Measurements from ENCODE around the gene COL19A1. TPM values are rescaled to one million over a fixed set of nuclear protein-coding genes. Genes with fewer than 3 reads are reported as not detected.

Gene COL19A1
- total RNA-seq, 1 experiment from 2014 or later, result not detected

DNA sequence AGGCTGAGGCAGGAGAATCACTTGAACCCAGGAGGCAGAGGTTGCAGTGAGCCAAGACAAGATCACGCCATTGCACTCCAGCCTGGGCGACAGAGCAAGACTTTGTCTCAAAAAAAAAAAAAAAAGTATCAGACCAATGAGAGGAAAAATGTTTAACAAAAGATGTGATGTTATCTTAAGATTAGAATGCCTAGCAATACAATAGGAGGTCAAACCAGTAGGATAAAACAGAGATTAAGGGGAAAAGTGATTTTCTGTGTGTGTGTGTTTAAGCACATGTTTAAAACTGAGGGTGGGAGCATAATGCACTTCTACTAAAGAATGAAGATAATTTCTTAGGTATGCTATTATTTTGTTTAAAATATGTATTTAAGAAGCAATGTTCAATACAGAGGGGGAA is 17.9 kb downstream of the COL19A1 start:
- intact Hi-C loops (cut with micrococcal nuclease; ENCODE audit: unreplicated experiment), result no loop called here
- Histone ChIP-seq H3K27ac (ENCODE audit: low read length) (no peak overlapping the region), H3K4me1 (ENCODE audit: control insufficient read depth, insufficient read depth, low read length) (no peaks in the 10 kb centered on the region), H3K4me3 (ENCODE audit: low read depth in 2 of 2, low read length in 2 of 2) (no peak overlapping the region), H3K36me3 (ENCODE audit: control insufficient read depth, insufficient read depth, low read length) (no peaks in the 10 kb centered on the region), H3K27me3 (ENCODE audit: control insufficient read depth, insufficient read depth, low read length) (no peaks in the 10 kb centered on the region), H3K9me3 (ENCODE audit: control insufficient read depth, insufficient read depth, low read depth, low read length) (no peaks in the 10 kb centered on the region)
- POLR2A ChIA-PET, result no interaction called here
- TF ChIP-seq, protein P1, sequence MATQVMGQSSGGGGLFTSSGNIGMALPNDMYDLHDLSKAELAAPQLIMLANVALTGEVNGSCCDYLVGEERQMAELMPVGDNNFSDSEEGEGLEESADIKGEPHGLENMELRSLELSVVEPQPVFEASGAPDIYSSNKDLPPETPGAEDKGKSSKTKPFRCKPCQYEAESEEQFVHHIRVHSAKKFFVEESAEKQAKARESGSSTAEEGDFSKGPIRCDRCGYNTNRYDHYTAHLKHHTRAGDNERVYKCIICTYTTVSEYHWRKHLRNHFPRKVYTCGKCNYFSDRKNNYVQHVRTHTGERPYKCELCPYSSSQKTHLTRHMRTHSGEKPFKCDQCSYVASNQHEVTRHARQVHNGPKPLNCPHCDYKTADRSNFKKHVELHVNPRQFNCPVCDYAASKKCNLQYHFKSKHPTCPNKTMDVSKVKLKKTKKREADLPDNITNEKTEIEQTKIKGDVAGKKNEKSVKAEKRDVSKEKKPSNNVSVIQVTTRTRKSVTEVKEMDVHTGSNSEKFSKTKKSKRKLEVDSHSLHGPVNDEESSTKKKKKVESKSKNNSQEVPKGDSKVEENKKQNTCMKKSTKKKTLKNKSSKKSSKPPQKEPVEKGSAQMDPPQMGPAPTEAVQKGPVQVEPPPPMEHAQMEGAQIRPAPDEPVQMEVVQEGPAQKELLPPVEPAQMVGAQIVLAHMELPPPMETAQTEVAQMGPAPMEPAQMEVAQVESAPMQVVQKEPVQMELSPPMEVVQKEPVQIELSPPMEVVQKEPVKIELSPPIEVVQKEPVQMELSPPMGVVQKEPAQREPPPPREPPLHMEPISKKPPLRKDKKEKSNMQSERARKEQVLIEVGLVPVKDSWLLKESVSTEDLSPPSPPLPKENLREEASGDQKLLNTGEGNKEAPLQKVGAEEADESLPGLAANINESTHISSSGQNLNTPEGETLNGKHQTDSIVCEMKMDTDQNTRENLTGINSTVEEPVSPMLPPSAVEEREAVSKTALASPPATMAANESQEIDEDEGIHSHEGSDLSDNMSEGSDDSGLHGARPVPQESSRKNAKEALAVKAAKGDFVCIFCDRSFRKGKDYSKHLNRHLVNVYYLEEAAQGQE (IDR thresholded peaks at IDR 0.05; ENCODE audit: insufficient read depth in 1 of 2, low read depth in 2 of 2, low read length in 1 of 2), result no peak
- TF ChIP-seq TCF7L2 (IDR thresholded peaks at IDR 0.05; ENCODE audit: low read depth, low read length) (no peak), POLR2AphosphoS5 (IDR thresholded peaks at IDR 0.05; ENCODE audit: low read depth, low read length) (no peak), SIN3A (IDR thresholded peaks at IDR 0.05; ENCODE audit: borderline replicate concordance, insufficient read depth, low read depth, low read length) (no peak)
- TF ChIP-seq, protein P2, sequence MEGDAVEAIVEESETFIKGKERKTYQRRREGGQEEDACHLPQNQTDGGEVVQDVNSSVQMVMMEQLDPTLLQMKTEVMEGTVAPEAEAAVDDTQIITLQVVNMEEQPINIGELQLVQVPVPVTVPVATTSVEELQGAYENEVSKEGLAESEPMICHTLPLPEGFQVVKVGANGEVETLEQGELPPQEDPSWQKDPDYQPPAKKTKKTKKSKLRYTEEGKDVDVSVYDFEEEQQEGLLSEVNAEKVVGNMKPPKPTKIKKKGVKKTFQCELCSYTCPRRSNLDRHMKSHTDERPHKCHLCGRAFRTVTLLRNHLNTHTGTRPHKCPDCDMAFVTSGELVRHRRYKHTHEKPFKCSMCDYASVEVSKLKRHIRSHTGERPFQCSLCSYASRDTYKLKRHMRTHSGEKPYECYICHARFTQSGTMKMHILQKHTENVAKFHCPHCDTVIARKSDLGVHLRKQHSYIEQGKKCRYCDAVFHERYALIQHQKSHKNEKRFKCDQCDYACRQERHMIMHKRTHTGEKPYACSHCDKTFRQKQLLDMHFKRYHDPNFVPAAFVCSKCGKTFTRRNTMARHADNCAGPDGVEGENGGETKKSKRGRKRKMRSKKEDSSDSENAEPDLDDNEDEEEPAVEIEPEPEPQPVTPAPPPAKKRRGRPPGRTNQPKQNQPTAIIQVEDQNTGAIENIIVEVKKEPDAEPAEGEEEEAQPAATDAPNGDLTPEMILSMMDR (IDR thresholded peaks at IDR 0.05), result no peak
- in situ Hi-C loops (cut with HindIII; ENCODE audit: low pct_unique_long_range_greater_than_20kb, low sequenced_read_pairs), result no loop called here
- DNase-seq (ENCODE audit: low read depth, low spot score), result no peak
- CTCF ChIA-PET, result no interaction called here
- no peak for ATAC-seq
- BruUV-seq (replicated peaks), result no TSS peak

DNA sequence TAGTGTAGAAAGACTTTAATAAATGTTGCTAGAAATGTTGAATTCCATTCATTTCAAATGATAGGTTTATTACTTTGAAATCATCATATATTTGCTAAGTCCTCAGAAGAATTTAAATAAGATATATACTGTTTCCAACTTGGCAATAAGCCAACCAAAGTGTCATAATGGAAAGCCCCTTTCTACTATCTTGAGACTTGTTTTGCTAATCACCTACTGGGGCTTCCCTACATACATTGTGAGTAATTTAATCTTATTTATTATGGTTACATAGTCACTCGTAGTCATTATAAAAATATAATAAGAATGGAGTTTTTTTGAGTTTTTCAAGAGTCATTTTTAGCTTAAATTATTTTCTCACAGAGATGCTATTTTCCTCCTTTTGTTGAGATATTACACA is 20.7 kb downstream of the COL19A1 start:
- ChIA-PET CTCF (no interaction called here), POLR2A (no interaction called here)
- Histone ChIP-seq H3K27ac (ENCODE audit: low read length) (no peak overlapping the region), H3K4me3 (ENCODE audit: low read depth in 2 of 2, low read length in 2 of 2) (no peak overlapping the region), H3K9me3 (ENCODE audit: control insufficient read depth, insufficient read depth, low read depth, low read length) (no peaks in the 10 kb centered on the region), H3K27me3 (ENCODE audit: control insufficient read depth, insufficient read depth, low read length) (no peaks in the 10 kb centered on the region), H3K36me3 (ENCODE audit: control insufficient read depth, insufficient read depth, low read length) (no peaks in the 10 kb centered on the region), H3K4me1 (ENCODE audit: control insufficient read depth, insufficient read depth, low read length) (no peaks in the 10 kb centered on the region)
- BruUV-seq (replicated peaks), result no TSS peak
- DNase-seq (ENCODE audit: low read depth, low spot score), result no peak
- no peak for ATAC-seq
- TF ChIP-seq POLR2AphosphoS5 (IDR thresholded peaks at IDR 0.05; ENCODE audit: low read depth, low read length) (no peak), TCF7L2 (IDR thresholded peaks at IDR 0.05; ENCODE audit: low read depth, low read length) (no peak)
- TF ChIP-seq, protein P1 (IDR thresholded peaks at IDR 0.05; ENCODE audit: insufficient read depth in 1 of 2, low read depth in 2 of 2, low read length in 1 of 2), result no peak
- intact Hi-C loops (cut with micrococcal nuclease; ENCODE audit: unreplicated experiment), result no loop called here
- in situ Hi-C loops (cut with HindIII; ENCODE audit: low pct_unique_long_range_greater_than_20kb, low sequenced_read_pairs), result no loop called here
